Lower leg skin (tissue), 4 donors: ENCODE results near the gene ADIRF. TPM values are rescaled to one million over a fixed set of nuclear protein-coding genes. Genes with fewer than 3 reads are reported as not detected.
"Not testable (repeated sequence)": the region's sequence is repeated elsewhere in the genome, so short reads cannot be mapped to it uniquely, and the experiment has no call there.

Source experiments
- DNase-seq, 2 donors: peaks; one replicate each; pipeline ENCODE4 v3.0.0-alpha.2; 2019; ENCODE audit warnings: low spot score in 2 of 2
- H3K4me3 ChIP-seq: fragments of 200-600 bp; sonication (generic); 2 replicates; pipeline ENCODE4 v1.5.1; 2017; ENCODE audit warnings: mild to moderate bottlenecking, low read depth; ENCODE audit not compliant: poor library complexity, severe bottlenecking
- CTCF ChIP-seq, 3 donors: fragments of 450-650 bp; IDR thresholded peaks; one replicate each; pipeline ENCODE4 v1.5.1; 2016; ENCODE audit warnings: antibody characterized with exemption in 3 of 3, mild to moderate bottlenecking in 3 of 3, moderate library complexity in 2 of 3
- POLR2A ChIP-seq, 2 donors: fragments of 450-650 bp; IDR thresholded peaks; one replicate each; pipeline ENCODE4 v1.6.1; 2016 to 2017; ENCODE audit warnings: antibody characterized with exemption in 2 of 2, mild to moderate bottlenecking in 1 of 2, moderate library complexity in 1 of 2
- WGBS, 2 donors: methylation state at CpG; one replicate each; pipeline ENCODE4 v1.1.5; 2018; 5-methylcytosine and 5-hydroxymethylcytosine counted together
- intact Hi-C: fragments of 100-400 bp; cut with DNase I; formaldehyde crosslinking; loops from one replicate; pipeline ENCODE4 v1.15.0; 2023; ENCODE audit warnings: low total_unique reads
- total RNA-seq, 4 donors: library from RNA; depleted of rRNA; stranded (reverse); fragments of >200 nt; gene quantifications; one replicate each; pipeline ENCODE4 v1.1.0, GENCODE V29; 2016

ADIRF gene
- total RNA-seq, 4 donors from 2014 or later: 72.0 to 125 (median 80.4) TPM

- intact Hi-C loops: no loop called here
- DNase-seq: no peak
- no peak overlapping the region for H3K4me3 ChIP-seq
- WGBS, 2 donors: 71 to 82% methylated on average over 4 of the region's 4 CpGs
- TF ChIP-seq CTCF (IDR thresholded peaks at IDR 0.05): no peak
- TF ChIP-seq POLR2A (IDR thresholded peaks at IDR 0.05): no peak
Measured at GRCh38 chr10:86979296-86979818, 11.1 kb downstream of the ADIRF start.

- peak; percentile 45 to 90 for DNase-seq
- WGBS, 2 donors: 3 to 16% methylated on average over 3 of the region's 3 CpGs
Measured at GRCh38 chr10:86979977-86980448, 11.7 kb downstream of the ADIRF start.

GRCh38 chr10:86981020-86981419 lies 12.7 kb downstream of the ADIRF start:
- DNase-seq: peak; percentile 43 to 82
- H3K4me3 ChIP-seq, intact Hi-C loops: not testable (repeated sequence)
- 64 to 69% methylated on average over 6 of the region's 6 CpGs for WGBS, 2 donors

More at GRCh38 chr10:86979977-86980448, 11.7 kb downstream of the ADIRF start:
- H3K4me3 ChIP-seq: no peak overlapping the region
- TF ChIP-seq CTCF (IDR thresholded peaks at IDR 0.05) (no peak), POLR2A (IDR thresholded peaks at IDR 0.05) (no peak)
- intact Hi-C loops: no loop called here

GRCh38 chr10:86981716-86982115 lies 13.4 kb downstream of the ADIRF start:
- 93 to 94% methylated on average over 5 of the region's 5 CpGs for WGBS, 2 donors
- no peak for DNase-seq
- TF ChIP-seq POLR2A (IDR thresholded peaks at IDR 0.05) (no peak), CTCF (IDR thresholded peaks at IDR 0.05) (no peak)
- no peak overlapping the region for H3K4me3 ChIP-seq
- intact Hi-C loops: no loop called here

GRCh38 chr10:86984498-86984897 lies 16.2 kb downstream of the ADIRF start:
- H3K4me3 ChIP-seq, DNase-seq, intact Hi-C loops: not testable (repeated sequence)
- WGBS, 2 donors: 99% methylated on average over 4 of the region's 4 CpGs

- DNase-seq: no peak
- intact Hi-C loops: no loop called here
- H3K4me3 ChIP-seq: no peak overlapping the region
- no peak for TF ChIP-seq CTCF (IDR thresholded peaks at IDR 0.05)
- no peak for TF ChIP-seq POLR2A (IDR thresholded peaks at IDR 0.05)
- WGBS, 2 donors: 21 to 22% methylated on average over 1 of the region's 1 CpG
Measured at GRCh38 chr10:86988520-86988919, 20.2 kb downstream of the ADIRF start.

- 83 to 86% methylated on average over 12 of the region's 12 CpGs for WGBS, 2 donors
- intact Hi-C loops, H3K4me3 ChIP-seq, DNase-seq: not testable (repeated sequence)
Measured at GRCh38 chr10:86991362-86991761, 23.1 kb downstream of the ADIRF start.
